ENCODE measurements around the gene OR51D1.

OR51D1 gene

GRCh38 chr11:4664183-4664582 is 26.9 kb downstream of the OR51D1 start:
- Histone ChIP-seq H3K4me3 (replicated peaks; ENCODE audit: insufficient read depth, low read length) (no peak overlapping the region), H3K27me3 (ENCODE audit: insufficient read depth, poor library complexity, severe bottlenecking) (peaks cover 2% of the 10 kb centered on the region), H3K27ac (replicated peaks) (no peak overlapping the region)
- TF ChIP-seq POLR2AphosphoS5 (IDR thresholded peaks at IDR 0.05; ENCODE audit: low read depth) (no peak), REST (IDR thresholded peaks at IDR 0.05; ENCODE audit: insufficient replicate concordance, low read depth) (no peak), GABPA (IDR thresholded peaks at IDR 0.05; ENCODE audit: low read depth) (no peak), SPI1 (IDR thresholded peaks at IDR 0.05; ENCODE audit: borderline replicate concordance, low read depth) (no peak)
- TF ChIP-seq, protein P1, sequence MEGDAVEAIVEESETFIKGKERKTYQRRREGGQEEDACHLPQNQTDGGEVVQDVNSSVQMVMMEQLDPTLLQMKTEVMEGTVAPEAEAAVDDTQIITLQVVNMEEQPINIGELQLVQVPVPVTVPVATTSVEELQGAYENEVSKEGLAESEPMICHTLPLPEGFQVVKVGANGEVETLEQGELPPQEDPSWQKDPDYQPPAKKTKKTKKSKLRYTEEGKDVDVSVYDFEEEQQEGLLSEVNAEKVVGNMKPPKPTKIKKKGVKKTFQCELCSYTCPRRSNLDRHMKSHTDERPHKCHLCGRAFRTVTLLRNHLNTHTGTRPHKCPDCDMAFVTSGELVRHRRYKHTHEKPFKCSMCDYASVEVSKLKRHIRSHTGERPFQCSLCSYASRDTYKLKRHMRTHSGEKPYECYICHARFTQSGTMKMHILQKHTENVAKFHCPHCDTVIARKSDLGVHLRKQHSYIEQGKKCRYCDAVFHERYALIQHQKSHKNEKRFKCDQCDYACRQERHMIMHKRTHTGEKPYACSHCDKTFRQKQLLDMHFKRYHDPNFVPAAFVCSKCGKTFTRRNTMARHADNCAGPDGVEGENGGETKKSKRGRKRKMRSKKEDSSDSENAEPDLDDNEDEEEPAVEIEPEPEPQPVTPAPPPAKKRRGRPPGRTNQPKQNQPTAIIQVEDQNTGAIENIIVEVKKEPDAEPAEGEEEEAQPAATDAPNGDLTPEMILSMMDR (IDR thresholded peaks at IDR 0.05; ENCODE audit: insufficient read depth, low read length): no peak
- no peak for DNase-seq (ENCODE audit: low read depth in 1 of 2, low spot score in 1 of 2)

DNA sequence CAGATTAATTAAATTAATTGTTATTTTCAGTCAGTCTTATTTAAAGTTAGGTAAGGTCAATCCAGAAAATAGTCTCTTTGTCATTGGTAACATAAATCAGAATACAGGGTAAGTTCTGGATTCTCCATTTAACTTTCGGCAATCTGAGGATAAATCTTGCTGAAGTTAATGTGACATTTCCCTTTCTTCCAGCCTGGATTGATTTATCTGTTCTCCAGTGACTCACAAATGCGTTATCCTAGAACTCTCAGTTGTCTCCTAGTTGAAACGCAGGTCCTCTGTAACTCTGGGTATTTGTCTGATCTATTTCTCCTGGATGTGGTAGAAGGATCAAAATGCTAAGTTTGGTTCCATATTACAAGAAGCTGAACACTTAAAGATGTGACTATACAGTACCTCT is 27.5 kb downstream of the OR51D1 start:
- DNase-seq (ENCODE audit: low read depth in 1 of 2, low spot score in 1 of 2): no peak

GRCh38 chr11:4665424-4665823 is 28.1 kb downstream of the OR51D1 start:
- Histone ChIP-seq H3K4me3 (replicated peaks; ENCODE audit: insufficient read depth, low read length) (no peak overlapping the region), H3K27ac (replicated peaks) (no peak overlapping the region), H3K27me3 (ENCODE audit: insufficient read depth, poor library complexity, severe bottlenecking) (peaks cover 2% of the 10 kb centered on the region)
- DNase-seq (ENCODE audit: low read depth in 1 of 2, low spot score in 1 of 2): no peak
- TF ChIP-seq, protein P1 (IDR thresholded peaks at IDR 0.05; ENCODE audit: insufficient read depth, low read length): no peak
- TF ChIP-seq GABPA (IDR thresholded peaks at IDR 0.05; ENCODE audit: low read depth) (no peak), REST (IDR thresholded peaks at IDR 0.05; ENCODE audit: insufficient replicate concordance, low read depth) (no peak), POLR2AphosphoS5 (IDR thresholded peaks at IDR 0.05; ENCODE audit: low read depth) (no peak), SPI1 (IDR thresholded peaks at IDR 0.05; ENCODE audit: borderline replicate concordance, low read depth) (no peak)

More for the DNA sequence above, 27.5 kb downstream of the OR51D1 start:
- Histone ChIP-seq H3K27me3 (ENCODE audit: insufficient read depth, poor library complexity, severe bottlenecking) (peaks cover 2% of the 10 kb centered on the region), H3K4me3 (replicated peaks; ENCODE audit: insufficient read depth, low read length) (no peak overlapping the region), H3K27ac (replicated peaks) (no peak overlapping the region)
- TF ChIP-seq POLR2AphosphoS5 (IDR thresholded peaks at IDR 0.05; ENCODE audit: low read depth) (no peak), REST (IDR thresholded peaks at IDR 0.05; ENCODE audit: insufficient replicate concordance, low read depth) (no peak), SPI1 (IDR thresholded peaks at IDR 0.05; ENCODE audit: borderline replicate concordance, low read depth) (no peak), GABPA (IDR thresholded peaks at IDR 0.05; ENCODE audit: low read depth) (no peak)
- TF ChIP-seq, protein P1 (IDR thresholded peaks at IDR 0.05; ENCODE audit: insufficient read depth, low read length): no peak
